Measurements from ENCODE around the gene TERT. TPM values are rescaled to one million over a fixed set of nuclear protein-coding genes. Genes with fewer than 3 reads are reported as not detected.
A peak's percentile ranks its signal among the peaks of the same experiment; 100 is the strongest.

Gene TERT
- total RNA-seq, 1 experiment from 2014 or later, result 0.42 TPM

DNA sequence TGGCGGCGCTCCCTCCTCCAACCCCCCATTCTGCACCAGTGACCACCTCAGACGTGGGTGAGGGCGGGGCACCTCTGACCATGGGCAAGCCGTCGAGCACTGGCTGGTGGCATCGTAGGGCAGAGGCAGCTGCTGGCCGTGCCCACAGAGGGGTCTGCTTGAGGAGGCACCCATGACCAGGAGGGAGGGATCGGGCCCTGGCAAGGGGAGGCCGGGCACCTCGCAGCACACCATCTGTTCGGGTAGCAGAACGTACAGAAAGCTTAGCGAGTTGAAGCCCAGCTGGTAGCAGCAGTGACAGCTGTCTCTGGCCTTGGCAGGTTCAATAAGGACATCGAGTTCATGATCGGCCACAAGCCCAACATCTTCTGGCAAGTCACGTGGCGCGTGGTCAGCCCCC lies 74.0 kb downstream of the TERT start:
- in situ Hi-C loops (cut with HindIII; ENCODE audit: low pct_unique_long_range_greater_than_20kb, low sequenced_read_pairs), result no loop called here
- DNase-seq (ENCODE audit: low read depth, low spot score), result no peak

DNA sequence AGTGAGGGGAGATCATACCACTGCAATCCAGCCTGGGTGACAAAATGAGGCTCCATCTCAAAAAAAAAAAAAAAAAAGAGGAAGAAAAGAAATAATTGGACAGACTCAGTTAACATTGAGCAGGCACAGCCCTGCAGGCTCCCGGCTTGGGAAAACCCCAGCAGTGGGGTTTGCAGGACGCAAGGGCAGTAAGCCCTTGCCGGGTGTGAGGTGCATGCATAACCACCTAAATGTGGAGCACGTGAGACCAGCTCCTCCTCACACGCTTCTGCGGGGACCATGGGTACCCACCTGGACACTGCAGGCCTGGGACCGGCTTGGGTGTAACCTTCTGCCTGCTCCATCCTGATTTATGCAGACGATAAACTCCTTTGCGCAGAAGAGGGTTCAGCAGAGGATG lies 74.5 kb downstream of the TERT start:
- no peak for DNase-seq (ENCODE audit: low read depth, low spot score)
- in situ Hi-C loops (cut with HindIII; ENCODE audit: low pct_unique_long_range_greater_than_20kb, low sequenced_read_pairs), result no loop called here

DNA sequence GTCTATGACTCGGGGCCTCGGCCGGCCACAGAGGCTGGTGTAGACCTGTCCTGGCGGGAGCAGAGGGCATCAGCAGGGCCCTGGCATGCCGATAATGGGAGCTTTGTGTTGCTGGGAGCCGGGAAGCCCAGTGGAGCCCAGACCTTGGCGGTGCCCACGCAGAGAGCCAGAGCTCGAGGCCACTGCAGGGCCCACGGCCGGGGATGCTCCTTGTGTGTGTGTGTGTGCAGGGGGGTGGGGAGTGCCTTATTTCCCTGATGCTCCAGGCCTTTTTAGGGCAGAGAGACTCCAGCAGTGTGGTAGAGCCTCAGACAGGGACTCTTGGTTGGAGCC lies 75.1 kb downstream of the TERT start:
- in situ Hi-C loops (cut with HindIII; ENCODE audit: low pct_unique_long_range_greater_than_20kb, low sequenced_read_pairs), result no loop called here
- no peak for DNase-seq (ENCODE audit: low read depth, low spot score)

DNA sequence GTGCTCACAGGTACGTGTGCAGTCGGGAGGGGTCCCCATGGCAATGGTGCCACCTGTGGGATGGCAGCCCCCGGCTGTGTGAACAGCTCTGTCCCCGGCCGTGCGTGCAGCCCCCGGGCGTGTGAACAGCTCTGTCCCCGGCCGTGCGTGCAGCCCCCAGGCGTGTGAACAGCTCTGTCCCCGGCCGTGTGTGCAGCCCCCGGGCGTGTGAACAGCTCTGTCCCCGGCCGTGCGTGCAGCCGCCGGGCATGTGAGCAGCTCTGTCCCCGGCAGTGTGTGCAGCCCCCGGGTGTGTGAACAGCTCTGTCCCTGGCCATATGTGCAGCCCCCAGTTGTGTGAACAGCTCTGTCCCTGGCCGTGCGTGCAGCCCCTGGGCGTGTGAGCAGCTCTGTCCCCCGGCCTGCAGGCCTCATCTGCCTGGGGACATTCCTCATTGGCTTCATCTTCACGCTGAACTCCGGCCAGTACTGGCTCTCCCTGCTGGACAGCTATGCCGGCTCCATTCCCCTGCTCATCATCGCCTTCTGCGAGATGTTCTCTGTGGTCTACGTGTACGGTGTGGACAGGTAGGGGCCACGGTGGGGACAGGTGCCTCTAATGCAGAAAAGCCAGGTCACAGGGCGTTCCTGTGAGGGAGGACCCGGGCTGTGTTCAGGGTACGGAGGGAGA lies 75.6 kb downstream of the TERT start:
- no peak for DNase-seq (ENCODE audit: low read depth, low spot score)
- in situ Hi-C loops (cut with HindIII; ENCODE audit: low pct_unique_long_range_greater_than_20kb, low sequenced_read_pairs), result no loop called here

DNA sequence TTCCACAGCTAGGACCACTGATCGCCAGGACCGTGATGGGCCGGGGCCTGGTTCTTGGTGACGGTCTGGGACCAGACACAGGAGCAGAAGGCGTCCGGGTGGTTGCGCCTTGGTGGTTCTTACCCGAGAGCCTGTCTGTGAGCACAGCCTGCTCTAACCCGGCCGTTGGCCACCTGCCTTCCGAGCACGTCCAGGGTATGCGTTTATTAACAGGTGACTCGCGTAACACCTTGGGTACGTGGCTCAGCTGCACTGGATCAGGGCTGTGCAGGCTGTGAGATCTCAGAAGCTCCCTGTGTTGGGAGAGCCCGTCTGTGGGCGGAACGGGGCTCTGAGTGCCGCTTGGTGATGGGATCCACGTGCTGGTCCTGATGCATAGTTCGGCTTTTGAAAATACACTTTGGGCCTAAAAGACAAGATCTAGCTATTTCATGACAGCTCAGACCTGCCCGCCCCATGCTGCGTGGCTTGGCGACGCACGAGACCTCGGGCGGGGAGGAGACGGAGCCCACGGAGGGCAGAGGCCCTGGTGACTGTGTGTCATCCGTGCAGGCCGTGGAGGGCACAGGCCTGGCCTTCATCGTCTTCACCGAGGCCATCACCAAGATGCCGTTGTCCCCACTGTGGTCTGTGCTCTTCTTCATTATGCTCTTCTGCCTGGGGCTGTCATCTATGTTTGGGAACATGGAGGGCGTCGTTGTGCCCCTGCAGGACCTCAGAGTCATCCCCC lies 76.4 kb downstream of the TERT start:
- in situ Hi-C loops (cut with HindIII; ENCODE audit: low pct_unique_long_range_greater_than_20kb, low sequenced_read_pairs), result no loop called here
- no peak for DNase-seq (ENCODE audit: low read depth, low spot score)

DNA sequence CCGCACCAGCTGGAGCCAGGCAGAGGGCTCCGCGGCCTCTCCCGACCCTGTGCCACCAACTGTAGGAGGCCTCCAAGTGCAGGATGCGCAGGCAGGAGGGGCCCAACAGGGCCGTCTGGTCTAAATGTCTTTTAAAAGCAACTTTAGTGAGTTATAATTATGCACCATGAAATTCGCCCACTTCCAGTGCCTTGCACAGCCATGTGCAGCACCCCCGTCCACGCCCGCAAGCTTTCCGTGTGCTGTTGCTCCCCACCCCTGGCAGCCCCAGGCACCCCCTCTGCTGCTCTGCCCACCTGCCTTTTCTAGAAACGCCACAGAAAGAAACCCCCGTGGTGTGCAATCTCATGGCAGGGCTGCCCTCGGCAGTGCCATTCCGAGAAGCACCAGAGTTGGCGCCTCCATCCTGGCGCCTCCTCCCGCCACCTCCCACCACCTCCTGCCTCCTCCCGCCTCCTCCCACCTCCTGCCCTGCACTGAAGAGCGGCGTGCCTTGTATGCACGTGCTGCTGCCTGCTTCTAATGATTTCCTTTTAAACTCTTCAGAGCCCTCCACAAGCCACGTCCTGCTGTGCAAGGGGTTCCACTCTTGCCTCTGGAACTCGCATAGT lies 77.2 kb downstream of the TERT start:
- peak; percentile 17 for DNase-seq (ENCODE audit: low read depth, low spot score)
- in situ Hi-C loops (cut with HindIII; ENCODE audit: low pct_unique_long_range_greater_than_20kb, low sequenced_read_pairs), result no loop called here

DNA sequence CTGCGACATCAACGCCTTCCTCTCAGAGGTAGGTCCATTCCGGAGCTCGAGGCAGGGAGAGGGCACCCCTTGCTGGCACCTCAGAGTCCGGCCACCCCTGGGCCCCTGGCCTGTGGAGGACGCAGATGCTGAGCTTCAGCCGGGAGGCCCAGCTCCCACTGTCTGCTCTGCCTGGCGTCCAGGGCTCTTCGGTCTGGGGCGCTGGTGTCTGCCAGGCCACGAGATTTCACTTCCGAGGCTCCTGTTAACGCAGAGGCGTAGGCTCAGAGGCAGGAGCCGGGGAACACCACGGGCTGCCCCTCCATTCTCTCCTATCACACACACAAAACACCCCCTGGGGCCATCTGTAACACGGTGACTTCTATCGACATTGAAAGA lies 78.0 kb downstream of the TERT start:
- DNase-seq (ENCODE audit: low read depth, low spot score), result no peak
- in situ Hi-C loops (cut with HindIII; ENCODE audit: low pct_unique_long_range_greater_than_20kb, low sequenced_read_pairs), result no loop called here

DNA sequence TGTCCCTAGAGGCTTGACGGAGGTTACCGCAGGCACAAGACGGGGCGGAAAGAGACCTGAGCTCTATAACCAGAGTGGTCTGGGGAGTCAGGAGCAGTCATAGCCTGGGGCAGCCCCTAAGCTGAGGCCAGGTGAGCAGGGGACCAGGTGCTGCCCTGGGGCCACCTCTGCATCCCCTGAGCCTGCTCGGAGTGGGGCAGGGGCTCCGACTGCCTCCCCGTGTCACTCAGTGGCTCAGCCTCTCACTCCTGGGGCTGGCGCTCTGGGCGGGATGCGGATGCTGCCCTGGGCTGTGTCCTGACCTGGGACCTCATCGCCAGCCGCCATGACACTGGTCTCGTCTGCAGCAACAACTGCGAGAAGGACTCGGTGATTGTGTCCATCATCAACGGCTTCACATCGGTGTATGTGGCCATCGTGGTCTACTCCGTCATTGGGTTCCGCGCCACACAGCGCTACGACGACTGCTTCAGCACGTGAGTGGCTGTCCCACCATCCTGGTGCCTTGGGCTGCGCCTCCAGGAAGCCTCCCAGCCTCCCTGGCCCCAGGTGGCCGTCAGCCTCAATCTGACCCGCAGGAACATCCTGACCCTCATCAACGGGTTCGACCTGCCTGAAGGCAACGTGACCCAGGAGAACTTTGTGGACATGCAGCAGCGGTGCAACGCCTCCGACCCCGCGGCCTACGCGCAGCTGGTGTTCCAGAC lies 78.5 kb downstream of the TERT start:
- DNase-seq (ENCODE audit: low read depth, low spot score), result no peak
- in situ Hi-C loops (cut with HindIII; ENCODE audit: low pct_unique_long_range_greater_than_20kb, low sequenced_read_pairs), result no loop called here

DNA sequence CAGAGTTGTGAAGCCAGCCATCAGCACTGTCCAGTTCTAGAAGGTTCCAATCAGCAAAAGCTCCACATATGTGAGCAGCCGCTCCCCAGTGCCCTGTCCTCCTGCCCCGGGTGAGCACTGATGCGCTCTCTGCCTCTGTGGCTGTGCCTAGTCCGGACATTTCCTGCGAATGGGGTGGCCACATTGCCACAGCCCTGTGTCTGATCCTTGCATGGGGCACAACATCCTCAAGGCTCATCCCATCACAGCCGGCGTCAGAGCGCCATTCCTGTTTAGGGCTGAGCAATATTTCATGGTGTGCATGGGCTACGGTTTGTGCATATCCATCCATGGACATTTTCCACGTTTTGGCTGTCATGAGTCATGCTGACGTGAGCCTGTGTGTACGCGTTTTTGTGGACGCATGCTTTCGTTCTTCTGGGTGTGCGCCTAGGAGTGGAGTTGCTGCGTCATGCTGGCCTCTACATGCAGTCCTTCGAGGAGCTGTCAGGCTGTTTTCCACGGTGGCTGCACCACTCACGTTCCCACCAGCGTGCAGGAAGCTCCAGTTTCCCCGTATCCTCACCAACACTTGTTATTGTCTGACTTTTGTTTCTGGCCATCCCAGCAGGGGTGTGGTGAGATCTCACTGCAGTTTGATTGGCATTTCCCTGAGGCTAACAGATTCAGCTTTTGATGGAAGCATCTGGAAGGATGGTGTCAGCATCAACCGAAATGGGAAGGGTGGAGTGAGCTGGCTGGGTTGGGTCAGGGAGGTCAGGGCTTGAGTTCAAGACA lies 79.4 kb downstream of the TERT start:
- DNase-seq (ENCODE audit: low read depth, low spot score), result no peak
- in situ Hi-C loops (cut with HindIII; ENCODE audit: low pct_unique_long_range_greater_than_20kb, low sequenced_read_pairs), result no loop called here

DNA sequence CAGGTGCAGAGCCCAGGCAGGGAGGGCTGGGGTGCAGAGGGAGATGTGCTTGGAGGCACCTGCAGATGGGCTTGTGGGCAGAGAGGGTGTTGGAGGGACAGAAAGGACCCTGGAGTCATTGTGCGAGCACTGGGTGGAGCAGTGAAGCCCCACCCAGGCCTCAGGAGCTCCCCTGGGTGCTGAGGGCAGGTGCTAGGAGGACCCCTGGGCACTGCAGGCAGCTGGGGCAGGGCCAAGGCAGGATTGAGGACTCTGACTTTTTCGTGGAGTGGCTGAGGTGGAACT lies 80.0 kb downstream of the TERT start:
- in situ Hi-C loops (cut with HindIII; ENCODE audit: low pct_unique_long_range_greater_than_20kb, low sequenced_read_pairs), result no loop called here
- DNase-seq (ENCODE audit: low read depth, low spot score), result no peak

DNA sequence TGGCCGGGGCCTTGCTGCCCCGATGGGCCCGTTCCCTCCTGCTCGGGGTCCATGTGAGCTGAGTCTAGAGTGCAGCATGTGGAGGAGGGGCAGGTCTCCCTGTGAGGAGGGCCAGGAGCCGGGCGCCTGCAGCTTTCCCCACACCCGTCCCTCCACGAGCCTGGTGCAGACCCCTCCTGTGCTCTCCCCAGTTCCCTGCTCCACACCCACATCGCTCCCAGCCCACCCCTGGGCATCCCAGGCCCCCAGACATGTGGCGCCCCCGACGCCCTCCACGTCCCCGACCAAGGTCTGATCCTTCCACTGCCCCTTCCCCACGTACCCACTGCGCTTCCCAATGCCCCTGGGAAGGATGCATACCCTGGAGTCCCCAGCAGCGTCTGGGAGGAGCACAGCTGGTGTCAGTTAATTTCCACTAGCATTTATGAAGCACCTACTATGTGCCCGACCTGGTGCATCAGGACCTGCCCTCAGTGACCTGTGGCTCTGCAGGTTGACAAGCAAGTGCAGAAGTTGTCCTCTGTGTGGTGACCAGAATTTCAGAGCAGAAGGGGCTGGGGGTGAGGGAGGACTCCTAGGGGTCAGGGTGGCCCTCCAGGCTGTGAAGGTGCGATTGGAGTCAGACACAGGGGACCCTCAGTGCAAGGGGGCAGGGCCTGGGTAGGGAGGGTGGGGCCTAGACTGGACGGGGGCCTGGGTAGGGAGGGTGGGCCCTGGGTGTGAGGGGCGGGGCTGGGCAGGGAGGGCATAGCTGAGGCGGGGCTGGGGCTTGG lies 80.5 kb downstream of the TERT start:
- no peak for DNase-seq (ENCODE audit: low read depth, low spot score)
- in situ Hi-C loops (cut with HindIII; ENCODE audit: low pct_unique_long_range_greater_than_20kb, low sequenced_read_pairs), result no loop called here

DNA sequence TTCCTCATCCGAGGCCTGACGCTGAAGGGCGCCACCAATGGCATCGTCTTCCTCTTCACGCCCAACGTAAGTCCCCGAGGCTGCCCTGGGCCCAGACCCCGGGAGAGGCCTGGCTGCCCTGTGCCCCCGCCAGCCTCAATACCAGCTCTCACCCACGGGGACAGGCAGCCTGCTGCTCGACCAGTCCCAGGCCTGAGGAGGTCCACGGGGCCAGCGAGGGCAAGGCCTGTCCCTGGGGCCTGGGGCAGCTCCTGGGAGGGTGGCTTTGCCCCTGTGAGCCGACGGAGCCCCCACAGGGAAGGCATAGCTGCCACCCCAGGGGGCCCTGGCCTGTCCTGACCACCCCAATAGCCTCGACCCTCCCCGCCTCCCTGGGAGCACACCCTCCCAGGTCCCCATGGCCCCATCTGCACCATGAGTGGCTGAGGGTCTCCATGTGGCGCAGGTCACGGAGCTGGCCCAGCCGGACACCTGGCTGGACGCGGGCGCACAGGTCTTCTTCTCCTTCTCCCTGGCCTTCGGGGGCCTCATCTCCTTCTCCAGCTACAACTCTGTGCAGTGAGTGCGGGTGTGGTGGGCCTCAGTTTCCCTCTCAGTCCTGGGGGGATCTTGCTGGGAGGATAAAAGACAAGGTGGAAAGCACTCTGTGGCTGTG lies 81.2 kb downstream of the TERT start:
- DNase-seq (ENCODE audit: low read depth, low spot score), result no peak
- in situ Hi-C loops (cut with HindIII; ENCODE audit: low pct_unique_long_range_greater_than_20kb, low sequenced_read_pairs), result no loop called here

DNA sequence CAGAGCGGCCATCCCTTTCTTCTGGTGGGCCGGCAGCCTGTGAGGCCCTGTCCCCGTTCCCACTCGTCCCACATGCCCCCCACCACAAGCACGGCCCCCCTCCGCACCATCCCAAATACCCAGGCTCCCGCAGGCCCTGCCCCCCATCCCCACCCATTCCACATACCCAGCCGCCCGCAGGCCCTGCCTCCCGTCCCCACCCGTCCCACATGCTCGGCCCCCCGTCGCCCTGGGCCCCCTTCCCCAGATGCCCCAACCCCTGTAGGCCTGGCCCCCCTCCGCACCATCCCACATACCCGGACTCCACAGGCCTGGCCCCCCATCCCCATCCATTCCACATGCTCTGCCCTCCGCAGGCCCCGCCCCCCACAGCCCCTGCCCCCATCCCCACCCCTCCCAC lies 82.0 kb downstream of the TERT start:
- DNase-seq (ENCODE audit: low read depth, low spot score), result no peak
- in situ Hi-C loops (cut with HindIII; ENCODE audit: low pct_unique_long_range_greater_than_20kb, low sequenced_read_pairs), result no loop called here

DNA sequence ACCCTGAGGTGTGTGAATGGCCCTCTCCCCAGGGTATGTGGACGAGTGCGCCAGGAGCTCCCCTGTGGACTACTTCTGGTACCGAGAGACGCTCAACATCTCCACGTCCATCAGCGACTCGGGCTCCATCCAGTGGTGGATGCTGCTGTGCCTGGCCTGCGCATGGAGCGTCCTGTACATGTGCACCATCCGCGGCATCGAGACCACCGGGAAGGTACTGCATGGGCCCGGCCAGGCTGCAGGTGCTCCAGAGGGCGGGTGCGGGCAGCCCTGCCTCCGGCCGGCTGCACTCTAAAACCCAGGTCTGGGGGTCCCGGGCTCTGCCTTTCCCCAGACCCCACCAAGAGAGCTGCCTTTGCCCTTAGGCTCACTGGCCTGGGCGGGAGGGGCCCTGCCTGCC lies 82.6 kb downstream of the TERT start:
- no peak for DNase-seq (ENCODE audit: low read depth, low spot score)
- in situ Hi-C loops (cut with HindIII; ENCODE audit: low pct_unique_long_range_greater_than_20kb, low sequenced_read_pairs), result no loop called here

DNA sequence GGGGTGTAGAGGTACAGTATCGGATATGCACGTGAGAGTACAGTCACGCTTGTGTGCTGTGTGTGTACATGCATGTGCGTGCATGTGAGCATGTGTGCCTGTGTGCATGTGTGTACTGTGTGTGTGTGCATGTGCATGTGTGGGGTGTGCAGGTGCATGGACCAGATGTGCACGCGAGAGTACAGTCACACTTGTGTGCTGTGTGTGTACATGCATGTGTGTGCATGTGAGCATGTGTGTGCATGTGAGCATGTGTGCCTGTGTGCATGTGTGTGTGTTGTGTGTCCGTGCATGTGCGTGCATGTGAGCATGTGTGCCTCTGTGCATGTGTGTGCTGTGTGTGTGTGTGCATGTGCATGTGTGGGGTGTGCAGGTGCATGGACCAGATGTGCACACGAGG lies 83.2 kb downstream of the TERT start:
- DNase-seq (ENCODE audit: low read depth, low spot score), result no peak
- in situ Hi-C loops (cut with HindIII; ENCODE audit: low pct_unique_long_range_greater_than_20kb, low sequenced_read_pairs), result no loop called here

DNA sequence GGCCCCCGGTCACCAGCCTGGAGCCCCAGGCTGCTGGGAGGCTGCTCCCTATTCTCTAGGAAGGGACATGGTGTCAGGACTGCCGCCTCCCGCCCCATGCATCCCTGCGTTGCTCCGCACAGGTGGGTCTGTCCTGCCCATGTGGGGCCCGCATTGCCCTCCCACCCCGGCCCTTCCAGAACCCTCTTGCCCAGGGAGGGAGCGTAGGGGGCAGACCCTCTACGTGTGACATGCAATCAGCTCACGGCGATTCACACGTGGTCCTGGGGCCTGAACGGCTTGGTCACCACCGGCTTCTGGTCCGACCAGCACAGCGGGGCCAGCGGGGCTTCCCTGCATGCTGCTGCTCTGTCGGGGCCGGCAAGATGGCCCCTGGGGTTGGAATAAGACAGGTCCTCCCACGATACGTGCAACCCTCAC lies 84.0 kb downstream of the TERT start:
- no peak for DNase-seq (ENCODE audit: low read depth, low spot score)
- in situ Hi-C loops (cut with HindIII; ENCODE audit: low pct_unique_long_range_greater_than_20kb, low sequenced_read_pairs), result no loop called here
